GM15510 (cell line): ENCODE results near the gene GFPT2.

Experiments
- POLR2A ChIP-seq: IDR thresholded peaks from 3 replicates; pipeline ENCODE4 v1.6.1; 2011; ENCODE audit warnings: borderline replicate concordance; ENCODE audit not compliant: insufficient read length; ENCODE audit errors: extremely low read depth

The GFPT2 gene

GRCh38 chr5:180364306-180364856 is 11.2 kb upstream of the GFPT2 start:
- no peak for TF ChIP-seq POLR2A

- no peak for TF ChIP-seq POLR2A
These were observed 7.2 kb upstream of the GFPT2 start for GRCh38 chr5:180360078-180360957.

GRCh38 chr5:180358694-180359093 is 5.6 kb upstream of the GFPT2 start:
- no peak for TF ChIP-seq POLR2A

- no peak for TF ChIP-seq POLR2A
These were observed 5.0 kb upstream of the GFPT2 start for GRCh38 chr5:180358179-180358578.

- no peak for TF ChIP-seq POLR2A
These were observed 1.8 kb upstream of the GFPT2 start for GRCh38 chr5:180354966-180355365.

GRCh38 chr5:180353980-180354452 is 880 bp upstream of the GFPT2 start:
- TF ChIP-seq POLR2A = no peak

GRCh38 chr5:180352116-180353047 is 754 bp downstream of the GFPT2 start:
- no peak for TF ChIP-seq POLR2A

- TF ChIP-seq POLR2A = no peak
These were observed 2.2 kb downstream of the GFPT2 start for GRCh38 chr5:180350711-180351465.

GRCh38 chr5:180350296-180350695 is 2.8 kb downstream of the GFPT2 start:
- no peak for TF ChIP-seq POLR2A

- no peak for TF ChIP-seq POLR2A
These were observed 3.7 kb downstream of the GFPT2 start for GRCh38 chr5:180349391-180349790.

GRCh38 chr5:180348336-180348735 is 4.8 kb downstream of the GFPT2 start:
- TF ChIP-seq POLR2A = no peak

GRCh38 chr5:180347702-180348101 is 5.4 kb downstream of the GFPT2 start:
- no peak for TF ChIP-seq POLR2A

GRCh38 chr5:180346358-180346757 is 6.8 kb downstream of the GFPT2 start:
- no peak for TF ChIP-seq POLR2A

GRCh38 chr5:180345781-180346180 is 7.4 kb downstream of the GFPT2 start:
- no peak for TF ChIP-seq POLR2A
